Activated CD8-positive, alpha-beta T cell treated with anti-CD3 and anti-CD28 coated beads for 36 hours (primary cell): ENCODE measurements around the gene NT5DC3. TPM values are rescaled to one million over a fixed set of nuclear protein-coding genes. Genes with fewer than 3 reads are reported as not detected.

Experiments used
- ATAC-seq: fragments of 200-7000 bp; cut with Tn5 transposase; one replicate; pipeline ENCODE4 v1.10.0; 2021; ENCODE audit warnings: mild to moderate bottlenecking, moderate library complexity
- CTCF ChIA-PET: fragments of 350-600 bp; sonication (Branson Sonifier 250); formaldehyde crosslinking; loops from one replicate; lab custom pipeline; 2021; ENCODE audit warnings: antibody characterized with exemption; lab: Charles Lee
- POLR2A ChIA-PET: fragments of 350-600 bp; sonication (Branson Sonifier 250); formaldehyde crosslinking; loops from one replicate; lab custom pipeline; 2021; ENCODE audit warnings: antibody characterized with exemption; lab: Charles Lee
- DNase-seq: peaks from one replicate; pipeline ENCODE4 v3.0.0-alpha.2; 2020
- H3K27ac Mint-ChIP-seq: one replicate; pipeline ENCODE4 v1.8.0; 2021; ENCODE audit warnings: mild to moderate bottlenecking, mixed read lengths
- H3K27me3 Mint-ChIP-seq: one replicate; pipeline ENCODE4 v1.8.0; 2021; ENCODE audit warnings: mixed read lengths
- H3K36me3 Mint-ChIP-seq: one replicate; pipeline ENCODE4 v1.8.0; 2021; ENCODE audit warnings: low read depth, mixed read lengths
- H3K4me1 Mint-ChIP-seq: one replicate; pipeline ENCODE4 v1.8.0; 2021; ENCODE audit warnings: low read depth, mixed read lengths
- H3K4me3 Mint-ChIP-seq: one replicate; pipeline ENCODE4 v1.8.0; 2021; ENCODE audit warnings: mild to moderate bottlenecking, moderate library complexity, mixed read lengths
- H3K9me3 Mint-ChIP-seq: one replicate; pipeline ENCODE4 v1.8.0; 2021; ENCODE audit warnings: mixed read lengths
- intact Hi-C: fragments of 100-400 bp; cut with micrococcal nuclease; formaldehyde crosslinking; loops from one replicate; pipeline ENCODE4 v1.10.0; 2022
- total RNA-seq, 2 experiments: library from RNA; stranded (reverse); gene quantifications; one replicate each; pipeline ENCODE4 v1.2.3, GENCODE V29; 2021
- TF ChIP-seq, protein P1 (sequence below): fragments of 200-600 bp; IDR thresholded peaks from one replicate; pipeline ENCODE4 v1.8.0; 2022; ENCODE audit warnings: antibody characterized with exemption, mild to moderate bottlenecking

Gene NT5DC3
- total RNA-seq, 2 experiments from 2014 or later: 8.6 to 9.4 TPM

DNA sequence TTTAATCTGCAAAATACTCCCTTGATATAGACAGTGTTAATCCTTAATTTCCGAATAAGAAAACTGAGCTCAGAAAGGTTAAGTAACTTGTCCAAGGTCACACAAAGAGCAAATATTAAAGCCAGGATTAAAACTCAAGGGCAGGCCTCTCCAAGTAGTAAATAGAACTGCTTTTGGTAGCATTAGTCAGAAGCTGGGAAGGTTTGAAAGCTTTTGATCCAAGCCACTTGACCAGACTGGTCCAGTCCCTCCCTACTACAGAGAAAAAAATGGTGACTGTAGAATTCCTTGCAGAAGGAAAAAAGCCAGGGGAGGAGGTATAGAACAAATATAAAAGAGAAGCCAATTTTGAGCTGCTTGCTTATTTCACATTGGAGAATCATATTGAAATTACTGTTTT, 111.5 kb downstream of the NT5DC3 start:
- H3K4me1 Mint-ChIP-seq: no peaks in the 10 kb centered on the region
- ChIA-PET POLR2A (interaction anchor here (1.0 kb wide), 1 partner anchor 10 kb away, joined by 4 read pairs; no protein-coding TSS in a partner anchor), CTCF (interaction anchor here (1.3 kb wide), 1 partner anchor 10 kb away, joined by 3 read pairs; no protein-coding TSS in a partner anchor)
- H3K27ac Mint-ChIP-seq: no peak overlapping the region
- intact Hi-C loops: no loop called here
- H3K4me3 Mint-ChIP-seq: no peak overlapping the region
- no peak for ATAC-seq
- TF ChIP-seq, protein P1, sequence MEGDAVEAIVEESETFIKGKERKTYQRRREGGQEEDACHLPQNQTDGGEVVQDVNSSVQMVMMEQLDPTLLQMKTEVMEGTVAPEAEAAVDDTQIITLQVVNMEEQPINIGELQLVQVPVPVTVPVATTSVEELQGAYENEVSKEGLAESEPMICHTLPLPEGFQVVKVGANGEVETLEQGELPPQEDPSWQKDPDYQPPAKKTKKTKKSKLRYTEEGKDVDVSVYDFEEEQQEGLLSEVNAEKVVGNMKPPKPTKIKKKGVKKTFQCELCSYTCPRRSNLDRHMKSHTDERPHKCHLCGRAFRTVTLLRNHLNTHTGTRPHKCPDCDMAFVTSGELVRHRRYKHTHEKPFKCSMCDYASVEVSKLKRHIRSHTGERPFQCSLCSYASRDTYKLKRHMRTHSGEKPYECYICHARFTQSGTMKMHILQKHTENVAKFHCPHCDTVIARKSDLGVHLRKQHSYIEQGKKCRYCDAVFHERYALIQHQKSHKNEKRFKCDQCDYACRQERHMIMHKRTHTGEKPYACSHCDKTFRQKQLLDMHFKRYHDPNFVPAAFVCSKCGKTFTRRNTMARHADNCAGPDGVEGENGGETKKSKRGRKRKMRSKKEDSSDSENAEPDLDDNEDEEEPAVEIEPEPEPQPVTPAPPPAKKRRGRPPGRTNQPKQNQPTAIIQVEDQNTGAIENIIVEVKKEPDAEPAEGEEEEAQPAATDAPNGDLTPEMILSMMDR: no peak
- H3K36me3 Mint-ChIP-seq: no peaks in the 10 kb centered on the region
- no peak for DNase-seq
- H3K9me3 Mint-ChIP-seq: peaks cover 3% of the 10 kb centered on the region
- H3K27me3 Mint-ChIP-seq: no peaks in the 10 kb centered on the region

DNA sequence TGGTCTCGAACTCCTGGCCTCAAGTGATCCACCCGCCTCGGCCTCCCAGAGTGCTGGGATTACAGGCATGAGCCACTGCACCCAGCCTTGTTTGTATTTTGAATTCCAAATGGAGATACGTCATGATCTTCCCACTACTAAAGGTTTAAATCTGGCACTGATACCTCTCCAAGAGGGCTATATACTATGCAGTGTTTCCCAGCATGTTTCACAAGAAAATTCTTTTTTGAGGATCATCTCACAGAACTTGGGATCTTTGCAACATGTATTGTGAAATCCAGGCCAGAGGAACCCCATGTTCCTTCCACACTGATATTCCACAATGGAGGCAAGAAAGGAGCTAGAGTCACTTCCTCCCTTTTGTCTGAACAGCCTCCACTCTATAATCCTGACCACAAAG, 112.7 kb downstream of the NT5DC3 start:
- Mint-ChIP-seq H3K36me3 (no peaks in the 10 kb centered on the region), H3K4me1 (no peaks in the 10 kb centered on the region), H3K9me3 (peaks cover 3% of the 10 kb centered on the region), H3K4me3 (no peak overlapping the region), H3K27me3 (no peaks in the 10 kb centered on the region), H3K27ac (no peak overlapping the region)
- intact Hi-C loops: no loop called here
- ATAC-seq (no peak), DNase-seq (no peak)
- POLR2A ChIA-PET: no interaction called here
- CTCF ChIA-PET: interaction anchor here (1.3 kb wide), 1 partner anchor 9 kb away, joined by 3 read pairs; no protein-coding TSS in a partner anchor
- TF ChIP-seq, protein P1: no peak

DNA sequence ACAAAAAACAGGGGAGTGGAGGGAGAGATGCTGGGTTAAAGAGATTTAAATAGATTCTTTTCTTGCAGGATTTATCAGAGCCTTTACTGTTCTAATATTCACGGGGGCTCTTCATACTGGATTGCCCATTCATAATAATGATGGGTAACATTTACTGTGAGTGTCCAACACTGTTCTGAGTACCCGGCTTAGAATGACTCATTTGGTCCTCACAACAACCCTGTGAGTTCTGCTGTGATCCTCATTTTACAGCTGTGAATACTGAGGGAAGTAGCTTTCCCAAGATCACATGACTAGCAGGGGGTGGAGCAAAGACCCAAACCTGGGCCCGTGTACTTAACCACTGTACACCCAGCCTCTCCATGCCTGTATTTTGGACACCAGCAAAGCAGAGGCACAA, 113.4 kb downstream of the NT5DC3 start:
- ChIA-PET POLR2A (no interaction called here), CTCF (no interaction called here)
- TF ChIP-seq, protein P1: no peak
- Mint-ChIP-seq H3K27me3 (no peaks in the 10 kb centered on the region), H3K36me3 (no peaks in the 10 kb centered on the region), H3K9me3 (peaks cover 3% of the 10 kb centered on the region), H3K27ac (no peak overlapping the region), H3K4me3 (no peak overlapping the region), H3K4me1 (no peaks in the 10 kb centered on the region)
- DNase-seq (no peak), ATAC-seq (no peak)
- intact Hi-C loops: no loop called here

DNA sequence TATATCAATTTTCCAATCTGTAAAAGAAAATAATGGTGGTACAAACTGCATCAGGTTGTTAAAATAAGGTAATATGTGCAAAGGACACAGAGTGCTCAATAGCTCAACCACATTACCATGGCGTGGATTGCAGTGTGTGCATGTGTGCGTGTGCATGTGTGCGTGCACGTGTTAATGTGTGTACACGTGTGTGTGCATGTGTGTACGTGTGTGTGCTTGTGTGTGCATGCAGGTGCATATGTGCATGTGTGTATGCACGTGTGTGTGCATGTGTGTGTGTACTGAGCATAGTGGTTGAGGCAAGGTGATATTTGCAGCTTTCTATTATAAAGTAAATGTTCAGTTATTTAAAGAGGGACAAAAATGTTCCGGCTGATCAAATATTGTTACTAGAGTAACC, 115.6 kb downstream of the NT5DC3 start:
- ATAC-seq: no peak
- CTCF ChIA-PET: no interaction called here
- H3K36me3 Mint-ChIP-seq: no peaks in the 10 kb centered on the region

More for the DNA sequence above, 115.6 kb downstream of the NT5DC3 start:
- no peak overlapping the region for H3K4me3 Mint-ChIP-seq
- TF ChIP-seq, protein P1: no peak
- DNase-seq: no peak
- no peaks in the 10 kb centered on the region for H3K4me1 Mint-ChIP-seq
- intact Hi-C loops: no loop called here
- H3K27ac Mint-ChIP-seq: no peak overlapping the region
- H3K27me3 Mint-ChIP-seq: no peaks in the 10 kb centered on the region
- POLR2A ChIA-PET: no interaction called here
- H3K9me3 Mint-ChIP-seq: no peaks in the 10 kb centered on the region

Other genes starting within 250 kb of the NT5DC3 start
- 100 to 1,000 TPM; 412 to 418 TPM for gene HSP90B1, start 89.2 kb upstream of the NT5DC3 start, total RNA-seq
- gene TDG, start 124.6 kb upstream of the NT5DC3 start, total RNA-seq: 10 to 100 TPM; 37.4 to 37.5 TPM
- not detected for gene GLT8D2, start 209.0 kb upstream of the NT5DC3 start, total RNA-seq
- 1 to 10 TPM; 8.3 to 8.6 TPM for gene HCFC2, start 223.3 kb upstream of the NT5DC3 start, total RNA-seq